Heart left ventricle (tissue), 16 donors: ENCODE data around the gene SAMD4B. TPM values are rescaled to one million over a fixed set of nuclear protein-coding genes. Genes with fewer than 3 reads are reported as not detected.

ENCODE experiments used
- ATAC-seq, 4 donors: fragments of 200-7000 bp; cut with Tn5 transposase; one replicate each; pipeline ENCODE4 v1.9.1; 2020 to 2022; ENCODE audit warnings: moderate library complexity in 4 of 4, mild to moderate bottlenecking in 3 of 4, moderate number of reproducible peaks in 1 of 4
- DNase-seq, 5 donors: peaks; one replicate each; pipeline ENCODE4 v3.0.0-alpha.2; 2020
- H3K27ac ChIP-seq, 12 donors: fragments of 200-600 bp; sonication (generic) in 4 of 12; one replicate each; pipeline versions ENCODE4 v1.5.0 to v1.8.0; 2016 to 2022; ENCODE audit warnings: mild to moderate bottlenecking in 2 of 12
- H3K27me3 ChIP-seq, 9 donors: fragments of 200-600 bp; sonication (generic) in 2 of 9; one replicate each; pipeline versions ENCODE4 v1.5.1 to v1.8.0; 2016 to 2022; ENCODE audit warnings: mild to moderate bottlenecking in 3 of 9
- H3K36me3 ChIP-seq, 9 donors: fragments of 200-600 bp; sonication (generic) in 2 of 9; one replicate each; pipeline versions ENCODE4 v1.5.0 to v1.8.0; 2018 to 2022; ENCODE audit warnings: mild to moderate bottlenecking in 2 of 9
- H3K4me1 ChIP-seq, 12 donors: fragments of 200-600 bp; sonication (generic) in 4 of 12; one replicate each; pipeline versions ENCODE4 v1.5.0 to v1.8.0; 2016 to 2022; ENCODE audit warnings: mild to moderate bottlenecking in 3 of 12
- H3K4me3 ChIP-seq, 12 donors: fragments of 200-600 bp; sonication (generic) in 4 of 12; one replicate each; pipeline versions ENCODE4 v1.5.0 to v1.8.0; 2017 to 2022; ENCODE audit warnings: mild to moderate bottlenecking in 9 of 12, moderate library complexity in 4 of 12
- H3K9me3 ChIP-seq, 12 donors: fragments of 200-600 bp; sonication (generic) in 4 of 12; one replicate each; pipeline versions ENCODE4 v1.5.0 to v1.8.0; 2016 to 2022; ENCODE audit warnings: mild to moderate bottlenecking in 1 of 12
- CTCF ChIP-seq, 12 donors: fragments of 200-600 bp; sonication (generic) in 4 of 12; IDR thresholded peaks; one replicate each; pipeline versions ENCODE4 v1.5.0 to v1.8.0; 2018 to 2022; ENCODE audit warnings: antibody characterized with exemption in 12 of 12, mild to moderate bottlenecking in 5 of 12
- POLR2A ChIP-seq, 2 donors: fragments of 450-650 bp; IDR thresholded peaks; one replicate each; pipeline ENCODE4 v1.6.1; 2017; ENCODE audit warnings: antibody characterized with exemption in 2 of 2, mild to moderate bottlenecking in 2 of 2, moderate library complexity in 2 of 2
- WGBS, 4 donors: extraction: QIAGEN DNeasy Blood & Tissue Kit in 2 of 4; methylation state at CpG; one replicate each; pipeline versions ENCODE4 v1.1.5 to v1.1.7; 2013 to 2018; 5-methylcytosine and 5-hydroxymethylcytosine counted together
- intact Hi-C, 10 donors: fragments of 100-400 bp; cut with DNase I; formaldehyde crosslinking; loops; one replicate each; pipeline versions ENCODE4 v1.11.1 to v1.14.2; 2022
- polyA plus RNA-seq, 2 donors: library from polyadenylated mRNA; stranded (reverse); fragments of 200-250 nt; gene quantifications; one replicate each; pipeline ENCODE4 v1.2.3, GENCODE V29; 2013
- total RNA-seq, 9 donors: library from RNA; depleted of rRNA in 2 of 9; stranded (reverse); fragments of >200 nt in 2 of 9; fragmentation: NEBNext Ultra II Directional in 3 of 9; extraction: Animal tissue kit (Norgen Biotek cat#: 25700) in 3 of 9; gene quantifications; one replicate each; pipeline versions ENCODE4 v1.1.0 to v1.2.4, GENCODE V29; 2016 to 2023
- donor health status: ischemic (EF 13 %, LVEDD 7.1; RV severe dilation, severe dysfunction).
- donor health status: healthy with polysubstance abuse.
- donor health status: DM: no; HTN: yes; CAD: no.
- donor health status: DM: no; HTN: no; CAD: no.
- donor health status: ischemic (EF 25% LVEDD 6.9; RV normal size, moderate dysfunction).
- donor health status: ischemic (EF 25% LVEDD 5.7; RV mildly dilated, moderate dysfunction).
- donor health status: healthy.
- donor health status: DM: yes; HTN: yes; CAD: no.
- donor health status: ischemic (EF 35%, LVEDD 5.7; RV mildly dilated, moderate dysfunction).
- donor health status: nonischemic (EF 11% LVEDD 7.7; RV severe dilation, severe dysfunction).
- donor health status: DM: yes; HTN: yes; CAD: no.
- donor health status: PGD.
- donor health status: ischemic (EF 29% LVEDD 5.4; RV normal size, mild dysfunction).
- donor health status: nonischemic (EF 23%, LVEDD 6.1; RV moderate dilation, normal function).

The SAMD4B gene
- total and polyA plus RNA-seq, 11 donors: 34.9 to 101 (median 54.4) TPM

- intact Hi-C loops: loop anchor here in 3 of 10 donors (5.0 to 10.0 kb wide), 3 partner anchors 35 to 187 kb away; partner anchors contain the start of genes EID2B (in 1 of the 3), MED29 (in 1 of the 3) and PAF1 (in 1 of the 3)
- TF ChIP-seq CTCF (IDR thresholded peaks at IDR 0.05) (no peak), POLR2A (IDR thresholded peaks at IDR 0.05) (no peak)
- 71 to 84% (median 75%) methylated on average over 4 of the region's 4 CpGs for WGBS, 4 donors
- no peak overlapping the region for H3K4me3 ChIP-seq
- H3K27ac ChIP-seq: no peak overlapping the region
- H3K9me3 ChIP-seq: no peaks in the 10 kb centered on the region
- DNase-seq: no peak
- no peaks in the 10 kb centered on the region for H3K27me3 ChIP-seq
- ATAC-seq: no peak
- H3K36me3 ChIP-seq: peaks cover 0 to 52% (median 31%) of the 10 kb centered on the region in 9 donors
- peaks cover 0 to 66% (median 40%) of the 10 kb centered on the region in 12 donors for H3K4me1 ChIP-seq
These were observed 5.3 kb downstream of the SAMD4B start for GRCh38 chr19:39347332-39348164.

DNA sequence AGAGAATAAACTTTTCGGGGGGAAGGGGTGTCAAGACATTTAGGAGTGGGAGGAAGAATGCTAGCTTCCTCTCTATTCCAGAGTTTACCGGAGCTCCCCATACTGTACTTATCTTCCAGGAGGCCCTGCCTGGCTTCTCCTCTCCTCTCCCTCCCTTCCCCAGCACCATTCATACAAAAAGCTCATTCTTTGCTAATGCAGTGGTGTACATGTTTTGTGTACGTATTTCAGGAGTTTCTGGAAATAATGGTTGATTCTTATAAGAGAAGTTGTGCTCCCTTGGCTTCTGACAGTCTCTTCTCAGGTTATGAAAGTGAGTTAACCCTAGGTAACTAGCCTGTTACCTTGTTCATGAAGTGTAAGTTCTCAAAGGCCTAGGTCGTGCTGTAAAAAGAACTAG is 7.1 kb downstream of the SAMD4B start:
- no peak overlapping the region for H3K27ac ChIP-seq
- H3K4me3 ChIP-seq: no peak overlapping the region
- H3K9me3 ChIP-seq: no peaks in the 10 kb centered on the region
- intact Hi-C loops: loop anchor here in 3 of 10 donors (5.0 to 10.0 kb wide), 3 partner anchors 33 to 185 kb away; partner anchors contain the start of genes EID2B (in 1 of the 3), MED29 (in 1 of the 3) and PAF1 (in 1 of the 3)
- H3K36me3 ChIP-seq: peaks cover 0 to 67% (median 48%) of the 10 kb centered on the region in 9 donors
- H3K4me1 ChIP-seq: peaks cover 0 to 58% (median 28%) of the 10 kb centered on the region in 12 donors
- ATAC-seq (no peak), DNase-seq (no peak)
- TF ChIP-seq POLR2A (IDR thresholded peaks at IDR 0.05): no peak
- no peak for TF ChIP-seq CTCF (IDR thresholded peaks at IDR 0.05)
- H3K27me3 ChIP-seq: no peaks in the 10 kb centered on the region
- WGBS, 4 donors: 64 to 73% (median 71%) methylated on average over 4 of the region's 4 CpGs

GRCh38 chr19:39350156-39350555 is 7.9 kb downstream of the SAMD4B start:
- Histone ChIP-seq H3K27me3 (no peaks in the 10 kb centered on the region), H3K27ac (no peak overlapping the region), H3K36me3 (peaks cover 0 to 75% (median 56%) of the 10 kb centered on the region in 9 donors), H3K4me3 (no peak overlapping the region), H3K9me3 (no peaks in the 10 kb centered on the region), H3K4me1 (peaks cover 0 to 49% (median 21%) of the 10 kb centered on the region in 12 donors)
- DNase-seq: no peak
- TF ChIP-seq POLR2A (IDR thresholded peaks at IDR 0.05): no peak
- no peak for TF ChIP-seq CTCF (IDR thresholded peaks at IDR 0.05)
- no peak for ATAC-seq
- intact Hi-C loops: no loop called here
- WGBS, 4 donors: 97 to 100% (median 99%) methylated on average over 3 of the region's 3 CpGs

DNA sequence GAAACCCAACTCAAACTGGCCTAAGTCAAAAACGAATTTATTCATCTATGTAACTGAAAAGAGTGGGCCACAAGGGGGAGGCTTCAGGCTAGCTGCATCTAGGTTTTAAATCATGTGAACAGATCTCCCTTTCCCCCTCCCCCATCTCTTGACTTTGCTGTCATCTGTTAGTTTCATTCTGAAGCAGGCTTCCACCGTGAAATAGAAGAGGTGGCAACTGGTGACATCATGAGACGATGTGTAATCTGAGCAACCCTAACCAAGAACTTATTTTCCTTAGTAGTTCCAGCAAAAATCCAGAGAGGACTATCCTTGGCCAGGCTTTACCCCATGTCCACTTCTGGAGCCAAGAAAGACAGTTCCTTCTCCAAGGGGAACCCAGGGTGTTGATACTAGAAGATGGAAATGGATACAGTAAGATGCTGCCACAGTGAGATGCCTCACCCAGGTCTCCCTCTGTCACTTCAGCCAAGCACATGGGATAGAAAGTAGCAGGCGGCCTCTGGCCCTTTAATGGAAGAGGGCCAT is 9.4 kb downstream of the SAMD4B start:
- H3K4me3 ChIP-seq: no peak overlapping the region
- peak overlapping the region in 3 of 12 donors; percentile 28 to 50 (median 45) for H3K27ac ChIP-seq
- TF ChIP-seq CTCF (IDR thresholded peaks at IDR 0.05) (no peak), POLR2A (IDR thresholded peaks at IDR 0.05) (no peak)
- DNase-seq: no peak
- peak in 3 of 4 donors; percentile 24 to 39 (median 28) for ATAC-seq
- intact Hi-C loops: no loop called here
- H3K9me3 ChIP-seq: no peaks in the 10 kb centered on the region
- 54 to 64% (median 60%) methylated on average over 4 of the region's 4 CpGs for WGBS, 4 donors
- peaks cover 0 to 38% (median 12%) of the 10 kb centered on the region in 12 donors for H3K4me1 ChIP-seq
- peaks cover under 1 to 78% (median 66%) of the 10 kb centered on the region in 9 donors for H3K36me3 ChIP-seq
- H3K27me3 ChIP-seq: no peaks in the 10 kb centered on the region
